HG03378 (cell line): ENCODE results near the gene KREMEN1.

Source experiments
- ATAC-seq: cut with Tn5 transposase; IDR thresholded peaks from one replicate; pipeline ENCODE4 v1.9.1; 2021; ENCODE audit warnings: mild to moderate bottlenecking, moderate library complexity; ENCODE audit not compliant: unreplicated experiment

Gene KREMEN1

GRCh38 chr22:29126670-29127395 is 54.0 kb downstream of the KREMEN1 start:
- no peak for ATAC-seq

- ATAC-seq: no peak
Observed at GRCh38 chr22:29128891-29129807, 56.3 kb downstream of the KREMEN1 start.

- ATAC-seq: no peak
Observed at GRCh38 chr22:29129808-29130140, 56.9 kb downstream of the KREMEN1 start.

DNA sequence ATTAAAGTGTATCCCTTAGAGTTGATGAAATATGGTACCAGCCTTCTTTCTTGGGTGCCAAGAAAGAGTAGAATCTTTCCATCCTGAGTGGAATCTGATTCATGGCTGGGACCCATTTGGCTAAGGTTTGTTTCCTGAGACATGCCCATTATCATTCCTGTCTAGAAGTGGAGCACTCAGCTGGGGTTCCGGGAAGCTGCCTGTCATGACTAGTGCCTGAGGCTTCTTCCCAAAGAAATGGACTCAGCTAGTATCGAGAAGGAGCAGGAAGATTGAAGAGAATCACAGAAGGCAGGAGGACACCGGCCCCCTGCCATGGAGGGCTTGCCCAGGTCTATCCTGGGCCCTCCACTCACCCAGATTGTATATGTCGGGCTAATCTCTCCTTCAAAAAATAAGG is 57.6 kb downstream of the KREMEN1 start:
- ATAC-seq: no peak

DNA sequence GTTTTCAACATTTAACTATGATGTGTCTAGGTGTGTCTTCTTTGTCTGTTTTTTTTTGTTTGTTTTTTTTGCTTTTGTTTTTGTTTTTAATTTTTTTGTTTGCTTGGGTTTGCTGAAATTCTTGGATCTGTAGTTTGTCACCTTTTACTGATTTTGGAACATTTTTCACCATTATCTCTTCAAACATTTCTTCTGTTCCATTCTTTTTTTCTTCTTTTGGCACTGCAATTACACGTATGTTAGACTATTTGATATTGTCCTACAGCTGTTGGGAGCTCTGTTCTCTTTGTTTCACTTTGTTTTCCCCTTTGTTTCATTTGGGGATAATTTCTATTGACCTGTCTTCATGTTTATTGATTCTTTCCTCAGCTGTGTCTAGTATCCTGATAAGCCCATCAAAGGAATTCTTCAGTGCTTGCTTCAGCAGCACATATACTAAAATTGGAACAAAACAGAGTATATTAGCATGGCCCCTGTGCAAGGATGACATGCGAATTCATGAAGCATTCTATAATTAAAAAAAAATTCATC is 60.8 kb downstream of the KREMEN1 start:
- ATAC-seq: no peak

GRCh38 chr22:29134448-29134847 is 61.6 kb downstream of the KREMEN1 start:
- no peak for ATAC-seq

- no peak for ATAC-seq
Observed at GRCh38 chr22:29136782-29137700, 64.2 kb downstream of the KREMEN1 start.

DNA sequence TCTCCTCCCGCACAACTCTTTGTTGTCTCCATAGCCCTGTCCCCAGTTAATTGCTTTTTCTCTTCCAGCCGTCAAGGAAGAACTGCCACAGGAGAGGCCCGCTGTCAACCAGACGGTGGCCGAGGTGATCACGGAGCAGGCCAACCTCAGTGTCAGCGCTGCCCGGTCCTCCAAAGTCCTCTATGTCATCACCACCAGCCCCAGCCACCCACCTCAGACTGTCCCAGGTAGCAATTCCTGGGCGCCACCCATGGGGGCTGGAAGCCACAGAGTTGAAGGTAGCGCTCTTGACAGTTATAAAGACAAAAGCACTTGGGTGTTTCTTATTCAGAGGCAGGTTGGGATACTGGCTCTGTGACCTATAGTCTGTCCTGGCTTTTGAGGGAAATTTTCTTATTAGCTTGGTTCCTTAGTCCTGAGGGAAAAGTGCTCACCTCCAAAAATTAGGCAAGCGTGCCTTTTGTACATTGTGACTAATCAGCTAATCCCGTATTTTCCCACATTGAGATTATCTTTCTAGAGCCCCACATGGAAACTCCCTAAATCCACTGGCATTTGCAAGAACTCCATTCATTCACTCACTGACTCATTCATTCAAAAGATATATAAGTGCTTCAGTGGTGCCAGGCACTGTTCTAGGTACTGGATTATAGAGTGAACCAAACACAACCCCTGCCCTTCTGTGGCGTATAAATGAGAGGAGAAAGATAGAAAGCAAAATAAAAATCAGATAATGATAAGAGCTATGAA is 65.9 kb downstream of the KREMEN1 start:
- ATAC-seq: no peak

DNA sequence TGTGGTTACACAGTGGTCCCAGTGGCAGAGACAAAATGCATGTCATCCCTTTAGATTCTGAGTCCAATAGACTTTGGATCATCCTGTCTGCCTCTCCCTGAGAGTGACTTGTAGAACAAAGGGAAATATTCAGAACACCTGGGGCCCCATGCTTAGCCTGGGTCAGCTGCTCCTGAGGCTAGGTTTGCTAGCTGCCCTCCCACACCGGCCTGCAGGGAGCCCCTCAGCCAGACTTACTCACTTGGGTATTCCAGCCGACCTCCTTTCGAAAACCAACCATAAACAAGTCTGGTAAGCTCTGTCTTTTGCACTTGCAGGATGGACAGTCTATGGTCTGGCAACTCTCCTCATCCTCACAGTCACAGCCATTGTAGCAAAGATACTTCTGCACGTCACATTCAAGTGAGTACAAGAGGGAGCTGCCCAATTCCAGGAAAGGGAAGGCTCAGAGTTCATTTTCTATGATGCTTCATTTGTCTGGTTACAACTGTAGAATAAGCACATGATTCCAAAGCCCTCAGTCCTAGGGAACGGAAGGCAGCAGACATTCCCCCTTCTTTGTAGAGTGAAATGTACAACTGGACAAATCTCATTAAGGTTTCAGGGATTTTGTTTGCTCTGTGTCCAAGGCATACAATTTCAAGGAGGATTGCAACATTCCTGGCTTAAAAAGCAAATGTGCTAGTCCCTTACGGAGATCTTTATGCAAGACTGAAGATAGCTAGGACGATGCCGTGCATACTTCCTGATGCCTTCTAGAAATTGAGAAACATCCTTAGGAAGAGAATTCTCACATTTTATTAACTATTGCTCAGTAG is 67.3 kb downstream of the KREMEN1 start:
- no peak for ATAC-seq

DNA sequence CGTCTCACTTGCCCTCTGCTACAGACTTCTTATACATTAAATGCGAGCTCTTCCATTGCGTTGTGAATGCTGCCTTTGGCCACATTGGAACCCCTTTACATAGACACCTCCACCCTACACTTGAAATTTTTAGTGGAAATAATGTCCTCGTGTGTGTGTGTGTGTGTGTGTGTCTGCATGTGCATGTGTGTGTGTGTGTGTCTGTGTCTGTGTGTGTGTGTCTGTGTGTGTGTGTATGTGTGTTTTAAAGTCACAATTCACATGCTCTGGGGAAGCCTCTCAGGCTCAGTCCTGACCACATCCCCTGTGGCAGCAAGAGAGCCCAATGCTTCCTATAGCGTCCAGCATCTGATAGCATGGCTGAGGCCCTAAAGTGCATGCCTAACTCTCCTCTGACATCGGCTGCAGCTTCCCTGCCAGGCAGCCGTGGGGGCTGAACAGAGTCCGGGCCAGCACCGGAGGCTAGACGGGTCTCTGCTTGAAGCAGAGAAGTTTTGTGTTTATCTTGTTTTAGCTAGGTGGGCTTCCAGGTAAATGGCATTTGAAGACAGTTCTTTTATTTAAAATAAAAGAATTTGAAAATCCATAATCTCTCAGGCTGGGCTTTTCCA is 68.3 kb downstream of the KREMEN1 start:
- ATAC-seq: no peak

DNA sequence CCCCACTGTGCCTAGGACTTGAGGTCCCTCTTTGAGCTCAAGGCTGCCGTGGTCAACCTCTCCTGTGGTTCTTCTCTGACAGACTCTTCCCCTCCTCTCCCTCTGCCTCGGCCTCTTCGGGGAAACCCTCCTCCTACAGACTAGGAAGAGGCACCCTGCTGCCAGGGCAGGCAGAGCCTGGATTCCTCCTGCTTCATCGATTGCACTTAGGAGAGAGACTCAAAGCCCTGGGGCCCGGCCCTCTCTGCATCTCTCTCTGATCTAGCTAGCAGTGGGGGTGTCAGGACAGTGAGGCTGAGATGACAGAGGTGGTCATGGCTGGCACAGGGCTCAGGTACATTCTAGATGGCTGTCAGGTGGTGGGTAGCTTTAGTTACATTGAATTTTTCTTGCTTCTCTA is 69.3 kb downstream of the KREMEN1 start:
- ATAC-seq: no peak

DNA sequence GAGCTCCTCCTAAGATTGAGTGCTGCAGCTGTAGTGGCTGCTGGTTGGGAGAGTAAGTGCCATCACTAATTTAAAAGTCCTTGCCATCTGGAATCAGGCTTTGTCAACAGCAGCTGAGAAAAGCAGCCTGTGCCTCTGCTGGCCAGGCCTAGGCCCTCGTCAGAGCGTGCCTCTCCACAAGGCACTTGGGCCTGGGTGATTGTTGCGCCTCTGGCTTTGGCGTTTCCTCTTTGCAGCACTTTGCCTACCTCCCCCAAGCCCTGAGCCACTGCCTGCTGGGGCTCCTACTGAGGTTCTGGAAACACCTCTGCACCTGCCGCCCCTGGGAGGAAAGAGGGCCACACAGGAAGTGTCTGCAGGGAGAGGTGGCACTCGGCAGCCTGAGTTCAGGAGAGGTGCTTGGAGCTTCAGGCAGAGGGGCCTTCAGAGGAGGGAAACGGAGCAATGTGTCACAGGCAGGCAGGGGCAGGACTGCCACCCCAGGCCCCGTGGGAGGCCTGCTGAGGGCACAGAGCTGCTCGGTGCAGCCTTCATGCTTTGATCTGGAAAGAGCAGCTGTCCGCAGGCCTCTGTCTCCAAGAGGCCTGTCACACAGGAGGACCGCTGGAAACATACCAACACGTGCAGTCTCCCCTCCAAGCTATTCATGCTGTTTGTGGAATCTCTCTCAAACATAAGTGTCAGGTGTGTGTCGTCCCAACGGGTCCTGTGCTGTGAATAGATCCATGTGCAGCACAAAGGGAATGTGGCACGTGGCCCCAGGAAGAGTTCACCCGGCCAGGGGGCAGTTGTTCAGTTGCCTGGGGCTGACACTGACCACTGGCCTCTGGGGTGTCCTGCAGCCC is 71.3 kb downstream of the KREMEN1 start:
- no peak for ATAC-seq

GRCh38 chr22:29144786-29145160 is 71.9 kb downstream of the KREMEN1 start:
- ATAC-seq: no peak

- no peak for ATAC-seq
Observed at GRCh38 chr22:29145321-29146072, 72.7 kb downstream of the KREMEN1 start.

GRCh38 chr22:29146091-29146560 is 73.3 kb downstream of the KREMEN1 start:
- no peak for ATAC-seq

DNA sequence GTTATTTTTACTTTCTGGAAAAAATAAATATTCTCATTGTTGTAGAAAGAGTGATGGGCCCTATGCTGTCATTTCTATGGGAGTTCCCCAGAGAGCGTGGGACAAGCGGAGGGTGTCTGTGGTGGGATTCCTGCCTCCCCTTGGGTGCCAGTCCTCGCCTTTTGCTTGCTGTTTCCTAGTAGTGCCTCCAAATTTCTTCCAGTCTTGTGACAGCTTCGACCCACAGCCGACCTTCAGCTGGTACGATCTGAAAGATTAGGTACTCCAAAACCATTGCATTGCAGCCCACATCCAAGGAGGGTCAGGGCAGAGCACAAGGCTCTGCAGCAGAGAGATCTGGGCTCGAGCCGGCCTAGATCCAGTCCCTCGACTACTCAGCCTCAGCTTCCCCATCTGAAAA is 73.9 kb downstream of the KREMEN1 start:
- ATAC-seq: no peak

- no peak for ATAC-seq
Observed at GRCh38 chr22:29147331-29147899, 74.6 kb downstream of the KREMEN1 start.
